T1000 (cell line): ENCODE results near the gene GPC3.

Source experiments
- DNase-seq: peaks from one replicate; lab custom pipeline; 2025; ENCODE audit warnings: mixed read lengths; lab: John Stamatoyannopoulos, UW

The GPC3 gene

DNA sequence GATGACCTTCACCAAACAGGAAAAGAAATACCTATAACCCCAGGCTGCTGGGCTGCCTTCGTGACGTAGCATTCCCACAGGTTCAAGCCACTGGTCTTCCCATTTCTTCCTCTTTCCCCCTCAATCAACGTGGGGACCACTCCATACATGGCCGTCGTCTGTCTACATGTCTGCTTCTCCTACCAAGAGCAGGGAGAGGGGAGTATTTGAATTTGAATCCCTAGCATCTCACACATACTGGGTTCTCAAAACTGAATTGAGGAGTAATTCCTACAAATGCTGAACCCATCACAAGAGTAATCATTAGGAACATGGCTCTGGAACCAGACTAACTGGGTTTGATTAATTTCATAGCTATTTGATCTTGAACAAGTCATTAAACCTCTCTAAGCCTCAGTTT is 17.3 kb downstream of the GPC3 start:
- no peak for DNase-seq

DNA sequence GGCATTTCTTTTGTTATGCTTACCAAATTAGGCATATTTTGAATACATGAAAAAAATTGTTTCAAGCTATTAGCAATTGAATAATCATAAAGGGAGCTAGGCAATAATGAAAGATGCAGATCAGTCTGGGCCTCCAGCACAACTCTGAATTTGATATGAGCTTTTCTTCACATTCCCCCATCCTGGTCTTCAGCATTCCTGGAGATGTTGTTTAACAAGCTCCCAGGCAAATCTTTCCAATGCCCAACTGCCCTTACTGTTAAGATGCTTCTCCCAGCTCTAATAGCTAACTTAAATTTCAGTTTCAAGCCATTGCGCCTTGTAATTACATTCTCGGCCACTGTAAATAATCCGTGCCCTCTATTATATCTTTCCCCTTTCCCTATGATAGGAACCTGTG is 19.2 kb downstream of the GPC3 start:
- no peak for DNase-seq

DNA sequence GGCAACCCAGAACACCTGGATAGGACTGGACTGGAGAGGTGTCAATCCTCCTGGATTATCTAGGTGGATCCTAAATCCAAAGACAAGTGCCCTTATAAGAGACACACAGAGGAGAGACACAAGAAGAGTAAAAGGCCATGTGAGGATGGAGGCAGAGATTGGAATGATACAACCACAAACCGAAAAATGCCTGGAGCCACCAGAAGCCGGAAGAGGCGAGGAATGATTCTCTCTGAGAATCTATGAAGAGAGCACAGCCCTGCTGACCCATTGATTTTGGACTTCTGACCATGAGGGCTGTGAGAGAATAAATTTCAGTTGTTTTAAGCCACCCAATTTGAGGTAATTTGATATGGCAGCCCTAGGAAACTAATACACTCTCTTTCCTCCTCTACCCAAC is 20.1 kb downstream of the GPC3 start:
- no peak for DNase-seq

DNA sequence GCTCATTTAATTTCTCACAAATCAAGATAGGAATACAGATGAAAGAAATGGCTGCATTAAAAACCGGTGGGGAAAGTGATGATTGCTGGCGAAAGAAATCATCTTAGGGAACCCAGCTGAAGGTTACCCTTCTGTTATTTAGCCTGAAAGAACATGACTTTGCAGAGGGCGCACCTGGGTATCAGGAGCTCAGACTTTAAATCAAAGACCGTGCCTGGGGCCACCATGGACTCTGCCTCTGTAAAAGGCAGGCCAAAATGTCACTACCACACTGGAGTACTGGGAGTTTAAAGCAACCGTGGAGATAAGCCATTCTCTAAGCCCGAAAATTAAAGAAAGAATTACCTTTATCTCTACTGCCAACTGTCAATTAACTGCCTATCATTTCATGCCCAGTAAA is 24.3 kb downstream of the GPC3 start:
- DNase-seq: no peak

DNA sequence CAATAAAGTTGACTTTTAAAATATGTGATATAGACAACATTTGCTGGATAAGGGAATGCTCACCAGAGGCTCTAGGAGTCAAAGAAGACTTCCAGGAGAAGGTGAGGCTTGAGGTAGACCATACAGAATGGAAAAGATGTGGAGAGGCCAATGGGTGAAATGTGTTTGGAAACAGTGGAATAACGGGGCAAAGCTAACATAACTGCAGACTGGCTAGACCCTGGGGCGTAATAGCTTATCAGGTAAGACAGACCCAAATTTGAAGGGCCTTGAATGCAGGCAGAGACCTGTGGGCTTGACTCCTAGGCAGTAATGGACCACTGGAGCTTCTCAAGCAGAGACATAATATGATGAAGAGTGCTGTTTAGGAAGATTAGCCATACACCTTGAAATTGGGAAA is 25.4 kb downstream of the GPC3 start:
- no peak for DNase-seq

DNA sequence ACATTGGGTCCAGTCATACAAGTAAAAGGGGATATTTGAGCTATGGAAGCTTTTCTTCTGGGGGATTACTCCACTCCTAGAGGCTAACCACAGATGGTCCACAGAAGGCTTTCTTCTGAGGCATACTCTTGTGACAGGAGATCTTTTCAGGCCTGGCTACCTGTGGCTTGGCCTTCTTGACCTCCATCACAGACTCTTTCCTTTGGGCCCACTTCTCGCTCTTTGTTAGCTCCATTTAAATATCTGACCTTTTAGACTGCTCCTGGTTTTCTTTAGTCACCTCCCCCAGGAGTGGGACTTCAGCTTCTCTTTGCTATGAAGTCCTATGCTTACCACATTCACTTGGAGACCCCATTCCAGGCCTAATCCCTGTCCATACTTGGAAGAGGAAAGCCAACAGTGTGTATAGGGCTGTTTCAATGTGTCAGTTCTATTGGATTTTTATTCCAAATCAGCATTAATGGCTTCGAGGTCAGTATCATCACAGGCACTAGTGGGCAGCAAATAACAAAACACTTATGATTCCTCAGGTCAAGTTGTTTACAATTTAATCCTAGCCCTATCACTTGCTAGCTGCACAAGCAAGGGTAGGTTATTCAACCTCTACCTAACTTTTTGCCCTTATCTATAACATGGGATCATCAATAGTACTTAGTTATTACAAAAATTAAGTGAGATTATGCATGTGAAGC is 26.3 kb downstream of the GPC3 start:
- no peak for DNase-seq

DNA sequence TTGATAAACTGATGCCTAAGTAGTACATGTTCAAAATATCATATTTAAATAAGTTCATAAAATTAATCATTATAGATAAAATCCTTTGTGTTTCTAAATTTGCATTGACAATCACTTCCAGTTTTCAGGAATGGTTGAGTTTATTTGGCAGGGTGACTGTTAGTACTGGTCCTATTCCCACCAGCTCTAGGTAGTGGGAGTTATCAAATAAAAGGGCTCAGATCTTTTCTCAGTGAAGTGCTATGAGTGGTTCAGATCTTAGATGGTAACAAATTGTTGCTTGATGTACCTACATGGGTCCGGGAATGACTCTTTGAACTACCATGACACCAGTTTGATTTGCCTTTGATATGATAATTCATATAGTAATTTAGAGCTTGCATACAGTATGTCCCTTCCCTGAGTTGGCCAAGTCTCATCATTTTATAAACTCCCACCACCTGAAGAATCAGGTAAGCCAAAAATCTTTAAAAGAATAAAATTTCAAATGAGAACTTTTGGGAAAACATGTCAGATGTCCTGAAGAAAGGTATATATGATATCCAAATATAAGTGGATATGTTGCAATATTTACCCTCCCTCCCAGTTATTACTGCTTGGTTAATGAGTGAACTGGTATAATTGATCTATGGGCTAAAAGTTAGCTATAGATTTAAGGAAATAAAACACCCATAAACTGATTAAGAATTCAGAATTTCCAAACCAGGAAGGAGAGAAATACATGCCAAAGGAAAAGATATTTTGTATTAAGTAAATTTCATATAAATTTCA is 28.6 kb downstream of the GPC3 start:
- no peak for DNase-seq

DNA sequence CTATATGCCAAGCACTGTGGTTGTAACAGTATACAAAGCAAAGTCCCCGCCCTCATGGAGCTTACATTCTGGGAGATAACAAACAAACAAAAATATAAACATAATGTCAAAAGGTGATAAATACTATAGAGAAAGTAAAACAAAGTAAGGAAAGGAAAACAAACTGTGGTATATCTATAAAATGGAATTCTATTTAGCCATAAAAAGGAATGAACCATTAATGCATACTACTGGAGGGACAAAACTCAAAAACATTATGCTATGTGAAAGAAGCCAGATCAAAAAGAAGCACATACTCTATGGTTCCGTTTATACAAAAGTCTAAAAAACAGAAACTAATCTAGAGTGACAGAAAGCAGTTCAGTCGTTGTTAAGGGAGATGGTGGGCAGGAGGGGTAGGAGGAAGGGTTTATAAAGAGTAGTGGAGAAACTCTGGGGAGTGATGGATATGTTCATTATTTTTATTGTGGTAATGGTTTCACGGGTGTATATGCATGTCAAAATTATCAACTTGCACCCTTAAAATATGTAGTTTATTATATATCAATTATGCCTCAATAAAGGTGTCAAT is 31.5 kb downstream of the GPC3 start:
- no peak for DNase-seq

DNA sequence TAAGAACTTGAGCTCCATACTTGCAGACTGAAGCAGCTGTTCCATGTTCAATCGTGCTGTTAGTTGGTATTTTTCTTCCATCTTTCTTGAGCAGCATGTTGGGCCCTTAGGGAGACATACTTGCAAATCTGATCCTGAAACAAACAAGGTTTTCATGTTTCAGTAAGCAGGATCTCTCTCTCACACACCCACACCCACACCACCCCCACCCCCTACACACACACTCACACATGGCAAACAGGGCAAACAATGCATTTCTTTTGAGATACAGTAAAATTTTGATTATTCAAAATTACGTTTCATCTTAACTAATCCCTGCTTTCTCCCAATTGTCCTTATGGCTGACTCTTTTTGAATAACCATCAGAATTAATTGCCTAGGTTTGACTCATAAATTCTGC is 32.3 kb downstream of the GPC3 start:
- DNase-seq: no peak

DNA sequence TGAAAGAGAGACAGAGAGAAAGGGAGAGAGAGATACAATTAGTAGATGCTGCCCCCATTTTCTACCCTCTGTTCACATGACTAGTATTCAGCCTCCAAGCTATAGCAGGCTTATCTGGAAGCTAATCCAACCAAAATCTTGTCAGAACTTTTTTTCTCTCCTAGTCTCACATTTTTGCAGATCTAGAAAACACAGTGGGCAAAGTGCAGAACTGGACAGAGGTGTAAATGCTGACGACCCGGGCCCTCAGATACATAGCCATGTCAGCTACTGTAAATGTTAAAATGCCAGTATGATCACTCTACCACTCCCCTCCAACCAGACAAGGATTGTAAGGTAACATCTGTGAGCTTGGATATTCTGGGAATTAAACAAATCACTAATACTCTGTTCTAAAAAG is 34.3 kb downstream of the GPC3 start:
- no peak for DNase-seq

DNA sequence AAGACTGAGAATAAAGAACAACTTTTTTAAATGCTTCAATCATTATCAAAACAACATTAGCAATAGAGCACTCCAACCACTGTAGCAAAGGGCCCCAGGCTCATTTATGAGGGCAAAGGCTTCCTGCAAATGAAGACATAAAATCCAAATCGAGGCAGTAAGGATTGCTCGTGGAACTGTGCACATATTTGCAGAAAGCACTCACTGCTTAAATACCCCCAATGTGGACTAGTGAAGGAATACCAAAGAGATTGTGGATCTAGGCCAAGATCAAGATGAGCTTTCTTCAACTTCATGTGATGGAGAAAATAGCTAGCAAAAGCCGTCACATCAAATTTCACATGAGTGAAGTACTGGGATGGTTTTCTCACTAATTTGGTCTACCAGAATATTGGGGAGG is 35.2 kb downstream of the GPC3 start:
- no peak for DNase-seq

DNA sequence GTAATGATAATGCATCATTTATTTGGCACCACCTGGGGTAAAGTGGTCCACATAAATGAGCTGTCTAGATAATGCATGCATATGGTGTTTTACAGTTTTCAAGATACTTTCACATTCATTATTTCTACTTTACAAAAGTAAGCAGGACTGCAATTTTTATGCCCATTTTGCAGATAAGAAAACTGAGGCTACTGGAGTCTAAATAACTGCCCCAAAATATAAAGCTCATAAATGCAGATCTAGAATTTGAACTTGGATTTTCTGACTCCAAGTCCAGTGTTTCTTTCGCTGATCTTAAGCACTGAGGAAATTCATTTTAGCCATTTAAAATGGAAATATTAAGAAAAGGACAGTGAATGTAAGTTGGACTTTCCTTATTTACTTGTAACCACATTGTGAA is 36.5 kb downstream of the GPC3 start:
- no peak for DNase-seq

DNA sequence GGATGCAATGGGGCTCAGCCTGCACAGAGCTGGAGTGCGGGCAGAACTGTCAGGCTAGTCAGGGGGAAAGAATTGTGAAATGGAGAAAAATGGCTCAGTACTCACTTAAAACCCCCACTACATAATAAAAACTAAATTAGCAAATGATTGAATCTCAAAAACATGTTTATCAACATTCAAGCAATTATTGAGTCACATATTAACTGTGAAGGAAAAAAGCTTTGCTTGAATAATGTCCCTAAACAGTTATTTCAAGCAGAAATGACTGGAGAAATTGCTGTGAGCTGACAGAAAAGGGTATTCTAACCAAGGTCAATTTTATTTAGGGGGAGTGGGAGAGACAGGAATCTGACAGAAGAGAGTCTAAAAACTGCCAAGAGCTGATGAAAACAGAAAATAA is 37.4 kb downstream of the GPC3 start:
- DNase-seq: no peak

DNA sequence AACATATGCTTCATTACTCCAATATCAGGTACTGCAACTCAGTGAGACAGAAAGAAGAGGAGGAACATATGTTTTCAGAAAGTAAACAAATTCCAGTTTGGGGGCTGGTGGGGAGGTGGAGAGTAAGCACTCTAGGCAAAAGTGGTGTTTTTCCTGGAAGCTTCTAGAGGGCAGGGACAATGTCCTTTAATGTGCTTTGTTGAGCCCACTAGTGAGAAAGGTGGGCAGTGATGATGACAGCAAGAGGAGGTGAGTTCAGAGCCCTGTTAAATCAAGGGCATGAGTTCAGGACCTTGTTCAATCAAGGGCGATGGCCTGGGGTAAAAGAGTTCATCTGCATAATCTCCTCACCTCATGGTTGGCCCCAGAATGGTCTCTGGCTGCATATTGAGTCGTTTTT is 38.4 kb downstream of the GPC3 start:
- DNase-seq: no peak

DNA sequence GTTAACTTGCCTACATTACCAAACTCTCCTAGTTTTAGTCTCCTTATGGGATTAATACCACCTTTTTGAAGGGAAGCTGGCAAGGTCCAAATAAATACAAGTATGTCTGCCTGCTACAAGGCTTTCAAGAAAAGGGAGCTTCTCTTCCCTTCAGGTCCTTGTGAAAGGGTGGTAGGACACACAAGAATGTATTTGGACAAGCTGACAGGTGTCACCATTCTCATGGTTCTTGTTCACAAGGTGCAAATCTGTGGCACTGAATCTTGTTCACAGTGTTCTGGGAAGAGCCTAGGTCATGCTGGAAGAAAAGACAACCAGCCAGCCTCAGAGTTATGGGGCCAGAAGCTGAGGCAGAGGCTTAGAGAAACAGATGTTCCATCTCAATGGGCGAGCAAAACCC is 41.9 kb downstream of the GPC3 start:
- DNase-seq: no peak

DNA sequence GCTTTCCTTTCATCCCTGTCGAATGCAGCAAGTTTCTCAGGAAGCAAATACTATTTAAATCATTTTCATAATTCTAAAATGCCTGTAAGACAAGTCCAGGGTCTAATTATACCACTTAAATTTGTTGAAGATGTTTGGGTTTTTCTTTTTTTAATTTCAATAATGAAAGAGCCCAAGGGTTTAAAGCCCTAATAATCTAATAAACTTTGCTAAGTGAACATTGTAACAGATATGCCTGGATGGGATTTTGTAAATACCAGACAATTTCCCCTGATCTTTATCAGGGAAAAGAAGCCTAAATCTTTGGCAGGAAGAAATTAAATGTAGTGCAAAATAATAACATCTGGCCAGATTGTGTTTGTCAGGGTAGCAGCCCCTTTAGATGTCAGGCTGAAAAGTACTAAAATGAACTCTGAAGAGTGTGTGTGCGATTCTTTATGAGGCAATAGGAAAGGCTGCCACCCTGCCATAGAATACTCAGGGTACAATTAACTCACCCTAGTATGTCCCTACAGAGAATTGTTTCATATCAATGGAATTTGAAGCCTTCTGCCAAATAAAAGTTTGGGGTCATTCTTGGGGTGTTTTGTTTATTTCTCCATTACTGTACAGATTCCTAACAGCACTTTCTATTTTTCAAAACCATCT is 45.6 kb downstream of the GPC3 start:
- DNase-seq: no peak

DNA sequence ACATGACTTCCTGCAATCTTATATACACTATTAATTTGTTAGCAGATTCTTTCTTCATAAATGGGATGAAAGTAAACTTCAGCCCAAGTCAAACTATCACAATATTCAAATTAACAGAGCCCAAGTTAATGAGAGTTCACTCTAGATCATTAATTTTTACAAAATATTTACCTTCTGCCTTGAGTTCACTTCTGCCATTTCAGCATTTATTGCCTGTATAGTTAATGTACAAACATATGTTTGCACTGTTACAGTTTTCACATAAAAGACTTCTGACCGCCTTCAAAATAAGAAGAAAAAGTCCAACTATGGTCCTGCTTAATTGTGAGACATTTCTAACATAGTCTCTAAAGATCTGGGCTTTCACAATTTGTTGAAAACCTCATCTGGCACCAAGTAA is 46.9 kb downstream of the GPC3 start:
- DNase-seq: no peak

DNA sequence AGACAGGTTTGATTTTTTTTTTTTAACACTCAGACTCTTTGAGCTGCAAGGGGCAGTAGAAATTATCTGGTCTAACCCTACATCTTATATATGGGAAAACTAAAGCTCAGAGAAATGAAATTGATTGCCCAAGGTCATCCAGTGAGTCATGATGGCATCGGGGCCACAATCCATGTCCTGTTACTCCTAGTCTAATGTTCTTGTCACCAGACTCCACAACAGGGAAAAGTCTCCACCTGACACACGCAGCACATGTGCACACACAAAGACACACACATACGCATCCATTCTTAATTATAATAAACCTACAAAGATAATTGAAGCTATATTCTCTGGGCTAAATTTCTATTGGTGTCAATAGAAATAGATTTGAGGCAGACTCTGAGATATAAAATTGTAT is 48.4 kb downstream of the GPC3 start:
- DNase-seq: no peak

DNA sequence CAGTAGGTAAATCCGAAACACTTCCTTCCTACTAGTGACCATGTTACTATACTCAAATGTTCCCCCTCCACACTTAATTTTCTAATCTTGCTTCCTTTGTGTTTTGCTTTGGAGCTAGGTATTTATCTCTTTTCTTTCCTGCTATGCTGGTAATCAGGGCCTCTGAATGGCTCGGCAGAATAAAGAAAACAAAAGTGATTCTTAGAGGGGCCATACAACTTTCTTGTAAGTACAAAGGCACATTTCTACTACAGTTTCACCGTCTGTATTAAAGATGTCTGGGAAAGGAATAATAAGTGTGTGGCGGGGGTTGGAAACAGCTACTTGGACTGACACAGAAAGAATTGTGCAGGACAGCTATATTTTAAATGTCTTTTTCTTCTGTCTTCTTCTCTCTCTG is 50.3 kb downstream of the GPC3 start:
- no peak for DNase-seq

DNA sequence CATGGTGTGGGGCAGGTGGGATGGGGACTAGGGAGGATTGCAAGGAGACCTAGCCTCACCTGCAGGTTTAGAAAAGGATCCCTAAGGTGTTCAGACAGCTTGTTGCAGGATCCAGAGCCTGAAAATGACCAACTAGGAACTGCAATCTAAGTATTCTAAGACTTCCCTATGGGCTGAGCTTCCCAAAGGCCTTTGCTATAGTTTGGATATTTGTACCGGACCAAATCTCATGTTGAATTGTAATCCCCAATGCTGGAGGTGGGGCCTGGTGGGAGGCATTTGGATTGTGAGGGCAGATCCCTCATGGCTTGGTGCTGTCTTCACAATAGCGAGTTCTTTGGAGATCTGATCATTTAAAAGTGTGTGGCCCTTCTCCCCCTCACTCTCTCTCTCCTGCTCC is 52.1 kb downstream of the GPC3 start:
- no peak for DNase-seq

DNA sequence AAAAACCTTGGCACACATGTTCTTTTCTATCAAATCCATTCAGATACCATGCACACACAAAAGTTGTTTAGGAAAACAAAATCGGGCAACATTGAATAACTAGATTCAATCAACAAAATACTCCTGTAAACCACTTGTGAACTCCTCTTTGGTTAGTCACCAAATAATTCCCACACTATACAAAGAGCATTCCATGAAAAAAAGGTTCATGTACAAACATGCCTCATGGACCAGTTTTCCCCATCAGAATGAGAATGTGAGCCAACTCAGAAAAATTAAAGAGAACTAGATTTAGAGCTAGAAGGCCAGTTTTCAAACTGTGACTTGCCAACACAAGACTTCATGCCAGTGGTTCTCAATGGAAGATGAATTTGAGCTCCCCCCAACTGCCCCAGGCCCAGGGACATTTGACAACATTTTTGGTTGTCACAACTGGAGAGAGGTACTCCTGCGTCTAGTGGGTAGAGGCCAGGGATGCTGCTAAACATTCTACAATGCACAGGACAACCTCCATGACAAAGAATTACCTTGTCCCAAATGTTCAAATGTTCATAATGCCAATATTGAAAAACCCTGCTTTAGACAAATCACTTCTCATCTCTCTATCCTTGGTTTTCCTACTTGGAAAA is 55.4 kb downstream of the GPC3 start:
- no peak for DNase-seq

DNA sequence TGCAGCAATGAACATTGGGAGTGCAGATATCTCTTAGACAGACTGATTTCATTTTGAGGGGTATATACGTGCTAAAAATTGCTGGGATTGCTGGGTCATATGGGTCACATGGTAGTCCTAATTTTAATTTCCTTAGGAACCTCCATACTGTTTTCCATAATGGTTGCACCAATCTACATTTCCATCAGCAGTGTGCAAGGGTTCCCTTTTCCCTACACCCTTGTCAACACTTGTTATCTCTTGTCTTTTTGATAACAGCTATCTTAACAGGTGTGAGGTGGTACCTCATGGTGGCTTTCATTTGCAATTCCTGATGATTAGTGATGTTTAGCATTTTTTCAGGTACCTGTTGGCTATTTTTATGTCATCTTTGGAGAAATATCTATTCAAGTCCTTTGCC is 57.0 kb downstream of the GPC3 start:
- no peak for DNase-seq

DNA sequence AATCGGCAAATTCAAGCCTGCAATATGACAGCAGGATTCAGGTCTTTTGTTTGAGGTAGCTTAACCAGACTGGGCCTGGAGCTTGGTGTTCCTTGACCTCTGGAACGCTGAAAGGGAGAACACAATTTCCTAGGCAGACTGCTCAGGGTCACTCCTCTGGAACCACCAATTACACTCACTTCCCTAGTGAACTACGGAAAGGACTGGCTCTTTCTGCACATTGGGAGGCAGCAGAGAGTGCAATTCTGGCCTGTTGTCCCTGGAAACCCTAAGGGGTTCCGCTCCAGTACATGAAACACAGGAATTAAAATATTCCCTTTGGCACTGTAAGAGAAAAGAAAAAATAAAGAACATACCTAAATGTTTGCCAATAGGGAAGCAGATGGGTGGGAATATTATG is 58.6 kb downstream of the GPC3 start:
- DNase-seq: no peak
